Activated CD4-positive, alpha-beta T cell treated with anti-CD3 and anti-CD28 coated beads, Interleukin-2, amount 10 ng/mL, durations not matched to agents 7 days and 5 days (primary cell): ENCODE results near the gene MANSC4. TPM values are rescaled to one million over a fixed set of nuclear protein-coding genes. Genes with fewer than 3 reads are reported as not detected.
A peak's percentile ranks its signal among the peaks of the same experiment; 100 is the strongest.

Source experiments
- CTCF ChIA-PET: fragments of 350-600 bp; sonication (Branson Sonifier 250); formaldehyde crosslinking; loops from one replicate; lab custom pipeline; 2021; ENCODE audit warnings: antibody characterized with exemption; lab: Charles Lee
- POLR2A ChIA-PET: fragments of 350-600 bp; sonication (Branson Sonifier 250); formaldehyde crosslinking; loops from one replicate; lab custom pipeline; 2021; ENCODE audit warnings: antibody characterized with exemption; lab: Charles Lee
- DNase-seq: peaks from one replicate; pipeline ENCODE4 v3.0.0-alpha.2; 2020
- H3K27ac Mint-ChIP-seq: one replicate; pipeline ENCODE4 v1.8.0; 2021; ENCODE audit warnings: mild to moderate bottlenecking, moderate library complexity, mixed read lengths
- H3K27me3 Mint-ChIP-seq: one replicate; pipeline ENCODE4 v1.8.0; 2021; ENCODE audit warnings: mixed read lengths
- H3K36me3 Mint-ChIP-seq: one replicate; pipeline ENCODE4 v1.8.0; 2021; ENCODE audit warnings: low read depth, mixed read lengths
- H3K4me1 Mint-ChIP-seq: one replicate; pipeline ENCODE4 v1.8.0; 2021; ENCODE audit warnings: mixed read lengths
- H3K4me3 Mint-ChIP-seq: one replicate; pipeline ENCODE4 v1.8.0; 2021; ENCODE audit warnings: mild to moderate bottlenecking, moderate library complexity, mixed read lengths
- H3K9me3 Mint-ChIP-seq: one replicate; pipeline ENCODE4 v1.8.0; 2021; ENCODE audit warnings: mixed read lengths
- total RNA-seq, 2 experiments: library from RNA; stranded (reverse); gene quantifications; one replicate each; pipeline ENCODE4 v1.2.3, GENCODE V29; 2021

The MANSC4 gene
- total RNA-seq, 2 experiments from 2014 or later = not detected

GRCh38 chr12:27814411-27814810 is 34.4 kb upstream of the MANSC4 start:
- DNase-seq = no peak
- peaks cover 33% of the 10 kb centered on the region for H3K27me3 Mint-ChIP-seq
- no peak overlapping the region for H3K4me3 Mint-ChIP-seq
- no peaks in the 10 kb centered on the region for H3K36me3 Mint-ChIP-seq
- H3K4me1 Mint-ChIP-seq = peaks cover 17% of the 10 kb centered on the region
- ChIA-PET POLR2A (no interaction called here), CTCF (interaction anchor here (1.3 kb wide), 1 partner anchor 36 kb away, joined by 3 read pairs; no protein-coding TSS in a partner anchor)
- H3K27ac Mint-ChIP-seq = no peak overlapping the region
- H3K9me3 Mint-ChIP-seq = no peaks in the 10 kb centered on the region

- no peak for DNase-seq
- ChIA-PET CTCF (interaction anchor here (1.5 to 2.6 kb wide), 2 partner anchors 9 to 13 kb away, joined by 3 to 13 read pairs; no protein-coding TSS in a partner anchor), POLR2A (no interaction called here)
- H3K4me3 Mint-ChIP-seq = no peak overlapping the region
- no peaks in the 10 kb centered on the region for H3K9me3 Mint-ChIP-seq
- peaks cover 15% of the 10 kb centered on the region for H3K4me1 Mint-ChIP-seq
- H3K27me3 Mint-ChIP-seq = peaks cover 32% of the 10 kb centered on the region
- no peak overlapping the region for H3K27ac Mint-ChIP-seq
- H3K36me3 Mint-ChIP-seq = no peaks in the 10 kb centered on the region
Measured at GRCh38 chr12:27812502-27812901, 32.5 kb upstream of the MANSC4 start.

GRCh38 chr12:27810756-27811155 is 30.7 kb upstream of the MANSC4 start:
- ChIA-PET CTCF (interaction anchor here (1.5 to 2.6 kb wide), 2 partner anchors 11 kb away, joined by 3 to 13 read pairs; no protein-coding TSS in a partner anchor), POLR2A (no interaction called here)
- Mint-ChIP-seq H3K27ac (no peak overlapping the region), H3K4me3 (no peak overlapping the region), H3K4me1 (peaks cover 27% of the 10 kb centered on the region), H3K27me3 (peaks cover 36% of the 10 kb centered on the region), H3K9me3 (no peaks in the 10 kb centered on the region), H3K36me3 (no peaks in the 10 kb centered on the region)
- DNase-seq = no peak

GRCh38 chr12:27808841-27809240 is 28.8 kb upstream of the MANSC4 start:
- POLR2A ChIA-PET = no interaction called here
- Mint-ChIP-seq H3K27me3 (peaks cover 31% of the 10 kb centered on the region), H3K9me3 (no peaks in the 10 kb centered on the region), H3K27ac (no peak overlapping the region), H3K4me3 (no peak overlapping the region), H3K36me3 (no peaks in the 10 kb centered on the region), H3K4me1 (peaks cover 15% of the 10 kb centered on the region)
- CTCF ChIA-PET = no interaction called here
- no peak for DNase-seq

- CTCF ChIA-PET = no interaction called here
- Mint-ChIP-seq H3K4me1 (peaks cover 14% of the 10 kb centered on the region), H3K27me3 (peaks cover 24% of the 10 kb centered on the region), H3K9me3 (no peaks in the 10 kb centered on the region), H3K36me3 (no peaks in the 10 kb centered on the region), H3K27ac (peak overlapping the region; percentile 64), H3K4me3 (peak overlapping the region; percentile 40)
- POLR2A ChIA-PET = no interaction called here
- peak; percentile 8 for DNase-seq
Measured at GRCh38 chr12:27807063-27807703, 27.1 kb upstream of the MANSC4 start.

- H3K4me3 Mint-ChIP-seq = no peak overlapping the region
- DNase-seq = no peak
Measured at GRCh38 chr12:27806259-27806658, 26.2 kb upstream of the MANSC4 start.

GRCh38 chr12:27805238-27805637 is 25.2 kb upstream of the MANSC4 start:
- Mint-ChIP-seq H3K36me3 (peaks cover 2% of the 10 kb centered on the region), H3K9me3 (no peaks in the 10 kb centered on the region), H3K27me3 (peaks cover 15% of the 10 kb centered on the region), H3K4me1 (peaks cover 26% of the 10 kb centered on the region), H3K4me3 (no peak overlapping the region), H3K27ac (no peak overlapping the region)
- POLR2A ChIA-PET = no interaction called here
- CTCF ChIA-PET = interaction anchor here (0.7 to 1.4 kb wide), 2 partner anchors 16 to 17 kb away, joined by 3 to 4 read pairs; no protein-coding TSS in a partner anchor
- DNase-seq = no peak

More at GRCh38 chr12:27806259-27806658, 26.2 kb upstream of the MANSC4 start:
- CTCF ChIA-PET = interaction anchor here (0.6 to 1.4 kb wide), 3 partner anchors 11 to 30 kb away, joined by 3 to 4 read pairs (median 4); no protein-coding TSS in a partner anchor
- H3K27ac Mint-ChIP-seq = no peak overlapping the region
- peaks cover 17% of the 10 kb centered on the region for H3K4me1 Mint-ChIP-seq
- no peaks in the 10 kb centered on the region for H3K36me3 Mint-ChIP-seq
- no peaks in the 10 kb centered on the region for H3K9me3 Mint-ChIP-seq
- H3K27me3 Mint-ChIP-seq = peaks cover 21% of the 10 kb centered on the region
- POLR2A ChIA-PET = interaction anchor here (0.6 kb wide), 1 partner anchor 1039 kb away, joined by 4 read pairs; no protein-coding TSS in a partner anchor

- Mint-ChIP-seq H3K9me3 (no peaks in the 10 kb centered on the region), H3K36me3 (peaks cover 13% of the 10 kb centered on the region), H3K27ac (no peak overlapping the region), H3K4me3 (no peak overlapping the region), H3K4me1 (peaks cover 26% of the 10 kb centered on the region), H3K27me3 (peaks cover 12% of the 10 kb centered on the region)
- ChIA-PET POLR2A (no interaction called here), CTCF (interaction anchor here (1.4 kb wide), 1 partner anchor 18 kb away, joined by 5 read pairs; no protein-coding TSS in a partner anchor)
- no peak for DNase-seq
Measured at GRCh38 chr12:27802936-27803335, 22.9 kb upstream of the MANSC4 start.

GRCh38 chr12:27802511-27802910 is 22.5 kb upstream of the MANSC4 start:
- H3K4me1 Mint-ChIP-seq = peaks cover 26% of the 10 kb centered on the region
- no peak overlapping the region for H3K27ac Mint-ChIP-seq
- ChIA-PET CTCF (interaction anchor here (1.4 kb wide), 1 partner anchor 19 kb away, joined by 5 read pairs; no protein-coding TSS in a partner anchor), POLR2A (no interaction called here)
- no peak for DNase-seq
- H3K9me3 Mint-ChIP-seq = no peaks in the 10 kb centered on the region
- H3K4me3 Mint-ChIP-seq = no peak overlapping the region
- peaks cover 17% of the 10 kb centered on the region for H3K36me3 Mint-ChIP-seq
- peaks cover 9% of the 10 kb centered on the region for H3K27me3 Mint-ChIP-seq

GRCh38 chr12:27801630-27802029 is 21.6 kb upstream of the MANSC4 start:
- peaks cover 25% of the 10 kb centered on the region for H3K36me3 Mint-ChIP-seq
- H3K27ac Mint-ChIP-seq = no peak overlapping the region
- peaks cover 20% of the 10 kb centered on the region for H3K4me1 Mint-ChIP-seq
- peaks cover 5% of the 10 kb centered on the region for H3K27me3 Mint-ChIP-seq
- no peak for DNase-seq
- H3K9me3 Mint-ChIP-seq = no peaks in the 10 kb centered on the region
- POLR2A ChIA-PET = no interaction called here
- CTCF ChIA-PET = interaction anchor here (0.6 to 1.4 kb wide), 2 partner anchors 20 to 51 kb away, joined by 4 to 5 read pairs; no protein-coding TSS in a partner anchor
- H3K4me3 Mint-ChIP-seq = no peak overlapping the region

- DNase-seq = no peak
- Mint-ChIP-seq H3K9me3 (no peaks in the 10 kb centered on the region), H3K27me3 (peaks cover 1% of the 10 kb centered on the region), H3K4me3 (no peak overlapping the region), H3K4me1 (peaks cover 13% of the 10 kb centered on the region), H3K27ac (peak overlapping the region; percentile 52), H3K36me3 (peaks cover 26% of the 10 kb centered on the region)
- ChIA-PET CTCF (no interaction called here), POLR2A (no interaction called here)
Measured at GRCh38 chr12:27800819-27801218, 20.8 kb upstream of the MANSC4 start.

GRCh38 chr12:27797301-27798025 is 17.4 kb upstream of the MANSC4 start:
- no peak overlapping the region for H3K4me3 Mint-ChIP-seq
- no peak overlapping the region for H3K27ac Mint-ChIP-seq
- H3K9me3 Mint-ChIP-seq = no peaks in the 10 kb centered on the region
- peaks cover 21% of the 10 kb centered on the region for H3K4me1 Mint-ChIP-seq
- H3K36me3 Mint-ChIP-seq = peaks cover 40% of the 10 kb centered on the region
- POLR2A ChIA-PET = interaction anchor here (0.6 kb wide), 1 partner anchor 9 kb away, joined by 3 read pairs; no protein-coding TSS in a partner anchor
- no peaks in the 10 kb centered on the region for H3K27me3 Mint-ChIP-seq
- no peak for DNase-seq
- CTCF ChIA-PET = interaction anchor here (0.6 to 1.6 kb wide), 2 partner anchors 42 to 250 kb away, joined by 3 to 5 read pairs; no protein-coding TSS in a partner anchor
